NB4 (cell line): ENCODE results near the gene RPL14.

Experiments
- MYC ChIP-seq: IDR thresholded peaks from 2 replicates; pipeline ENCODE4 v1.6.1; 2011; ENCODE audit warnings: low read depth, low read length
- POLR2A ChIP-seq: IDR thresholded peaks from 2 replicates; pipeline ENCODE4 v1.6.1; 2011; ENCODE audit warnings: mild to moderate bottlenecking; ENCODE audit not compliant: insufficient read length; ENCODE audit errors: extremely low read depth
- TF ChIP-seq, protein P1 (sequence below): IDR thresholded peaks from one replicate; pipeline ENCODE4 v1.5.1; 2012; ENCODE audit warnings: low read depth, low read length

DNA sequence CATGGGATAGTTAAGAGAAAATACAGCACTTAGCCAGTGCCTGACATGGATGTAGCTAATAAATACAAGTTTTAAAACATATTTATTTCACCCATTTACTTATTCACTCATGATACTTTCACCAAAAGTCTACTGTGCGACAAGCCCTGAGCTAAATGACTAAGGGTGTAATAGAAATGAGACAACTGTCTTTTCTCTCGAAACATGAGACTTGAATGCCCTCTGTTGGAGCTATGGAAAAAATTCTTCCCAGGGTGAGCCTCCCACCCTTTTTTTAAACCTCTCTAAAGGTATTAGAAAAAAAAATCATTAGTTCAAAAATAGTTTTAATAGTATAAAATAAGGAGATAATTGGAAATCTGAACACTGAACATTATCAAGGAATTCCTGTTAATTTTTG, 24.3 kb upstream of the RPL14 start:
- TF ChIP-seq, protein P1, sequence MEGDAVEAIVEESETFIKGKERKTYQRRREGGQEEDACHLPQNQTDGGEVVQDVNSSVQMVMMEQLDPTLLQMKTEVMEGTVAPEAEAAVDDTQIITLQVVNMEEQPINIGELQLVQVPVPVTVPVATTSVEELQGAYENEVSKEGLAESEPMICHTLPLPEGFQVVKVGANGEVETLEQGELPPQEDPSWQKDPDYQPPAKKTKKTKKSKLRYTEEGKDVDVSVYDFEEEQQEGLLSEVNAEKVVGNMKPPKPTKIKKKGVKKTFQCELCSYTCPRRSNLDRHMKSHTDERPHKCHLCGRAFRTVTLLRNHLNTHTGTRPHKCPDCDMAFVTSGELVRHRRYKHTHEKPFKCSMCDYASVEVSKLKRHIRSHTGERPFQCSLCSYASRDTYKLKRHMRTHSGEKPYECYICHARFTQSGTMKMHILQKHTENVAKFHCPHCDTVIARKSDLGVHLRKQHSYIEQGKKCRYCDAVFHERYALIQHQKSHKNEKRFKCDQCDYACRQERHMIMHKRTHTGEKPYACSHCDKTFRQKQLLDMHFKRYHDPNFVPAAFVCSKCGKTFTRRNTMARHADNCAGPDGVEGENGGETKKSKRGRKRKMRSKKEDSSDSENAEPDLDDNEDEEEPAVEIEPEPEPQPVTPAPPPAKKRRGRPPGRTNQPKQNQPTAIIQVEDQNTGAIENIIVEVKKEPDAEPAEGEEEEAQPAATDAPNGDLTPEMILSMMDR: no peak
- no peak for TF ChIP-seq POLR2A
- TF ChIP-seq MYC: no peak
